ENCODE data around the gene PIGS.

The PIGS gene

DNA sequence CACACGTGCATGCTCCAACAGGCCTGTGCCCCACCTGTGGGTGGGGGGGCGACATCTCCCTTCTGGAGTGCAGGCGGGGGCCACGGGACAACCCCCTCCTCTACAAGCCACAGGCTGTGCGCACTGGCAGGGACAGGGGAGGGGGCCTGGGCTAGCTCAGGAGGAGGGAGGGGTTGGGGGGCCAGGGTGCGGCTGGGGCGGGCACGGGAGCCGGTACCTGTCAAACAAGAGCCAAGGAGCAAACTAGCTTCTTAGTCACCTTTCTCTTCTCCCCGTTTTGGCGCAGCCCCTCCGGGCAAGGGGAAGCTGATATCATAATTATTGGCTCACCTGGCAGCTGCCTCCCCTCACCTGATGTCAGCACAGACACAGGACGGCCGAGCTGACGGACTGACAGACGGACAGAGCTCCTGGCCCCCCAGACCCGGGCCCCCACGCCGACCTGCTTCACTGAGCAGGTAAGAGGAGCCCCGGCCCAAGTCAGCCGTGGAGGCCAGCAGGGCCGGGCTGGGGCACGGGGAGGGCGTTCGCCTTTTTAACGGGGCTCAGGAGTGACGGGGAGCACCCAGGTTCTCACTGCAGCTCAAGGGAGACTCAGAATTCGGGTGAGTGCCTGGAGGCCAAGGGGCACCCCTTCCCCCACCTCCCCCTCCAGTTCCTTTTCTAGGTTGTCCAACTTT lies 65.2 kb downstream of the PIGS start, which contains the start of gene FOXN1:
TSS of gene FOXN1 (plus strand) at position 363 of the 680 bp plus-strand sequence. CDS start 17,622 bp downstream, outside the sequence.
- DNase-seq, result no peak

DNA sequence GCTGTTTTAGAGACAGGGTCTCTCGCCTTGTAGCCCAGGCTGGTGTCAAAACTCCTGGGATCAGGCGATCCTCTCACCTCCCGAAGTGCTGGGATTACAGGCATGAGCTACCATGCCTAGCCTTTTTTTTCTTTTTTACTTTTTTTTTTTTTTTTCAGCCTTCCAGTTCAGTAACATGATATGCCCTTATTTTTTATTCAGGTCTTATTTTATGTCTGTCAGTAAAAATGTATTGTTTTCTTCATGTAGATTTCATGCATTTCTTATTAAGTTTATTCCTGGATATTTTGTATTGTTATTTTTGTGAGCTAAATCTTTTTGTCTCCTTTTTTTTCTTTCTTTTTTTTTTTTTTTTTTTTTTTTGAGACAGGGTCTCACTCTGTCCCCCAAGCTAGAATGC lies 67.9 kb downstream of the PIGS start:
- DNase-seq, result no peak
